Vein endothelial cell (primary cell): ENCODE data around the gene FXYD7. TPM values are rescaled to one million over a fixed set of nuclear protein-coding genes. Genes with fewer than 3 reads are reported as not detected.

ENCODE experiments used
- small RNA-seq: library from RNA; depleted of rRNA; stranded (forward); fragments of <200 nt; gene quantifications from one replicate; pipeline ENCODE3, GENCODE V24; 2012
- total RNA-seq: library from RNA; depleted of rRNA; stranded (reverse); fragments of >200 nt; gene quantifications from 2 replicates; pipeline ENCODE4 v1.2.3, GENCODE V29; 2012

The FXYD7 gene
- not detected in 2 replicates for total RNA-seq

GRCh38 chr19:35143231-35143715 is at the start of gene FXYD7:
Gene FXYD7 (plus strand): TSS chr19:35143255. CDS start chr19:35143334, 79 bp downstream.

GRCh38 chr19:35115177-35115951 is 27.7 kb upstream of the FXYD7 start, which contains the start of gene FXYD3:
Gene FXYD3 (plus strand): TSS chr19:35115823. CDS start chr19:35119377, 3,554 bp downstream.

GRCh38 chr19:35134601-35135242 is 8.3 kb upstream of the FXYD7 start, which contains the start of gene LGI4:
Gene LGI4 (minus strand): TSS chr19:35135059. CDS start chr19:35134680, 379 bp downstream.

GRCh38 chr19:35138305-35138892 is 4.7 kb upstream of the FXYD7 start, which contains the start of gene FXYD1:
Gene FXYD1 (plus strand): TSS chr19:35138824. CDS start chr19:35140080, 1,256 bp downstream.

GRCh38 chr19:35154525-35155406 is 11.7 kb downstream of the FXYD7 start, which contains the start of gene FXYD5:
Gene FXYD5 (plus strand): TSS chr19:35154735. CDS start chr19:35155551, 816 bp downstream.

Small RNAs within 50 kb of the gene (small RNA-seq; reads per million reads assigned to genes)
- gene AC020907.2: not detected

Other genes starting within 250 kb of the FXYD7 start
- 3.9 and 5.1 TPM in 2 replicates for gene ZNF30, start 216.4 kb upstream of the FXYD7 start, total RNA-seq
- 40.2 and 51.6 TPM in 2 replicates for gene ZNF792, start 179.0 kb upstream of the FXYD7 start, total RNA-seq
- gene GRAMD1A, start 142.9 kb upstream of the FXYD7 start, total RNA-seq: 50.8 and 76.4 TPM in 2 replicates
- 9.5 and 10.3 TPM in 2 replicates for gene SCN1B, start 112.8 kb upstream of the FXYD7 start, total RNA-seq
- not detected in 2 replicates for gene HPN, start 101.5 kb upstream of the FXYD7 start, total RNA-seq
- gene FXYD3, start 27.4 kb upstream of the FXYD7 start, total RNA-seq: not detected in 2 replicates
- gene LGI4, start 8.2 kb upstream of the FXYD7 start, total RNA-seq: 0.10 TPM in 1 of 2 replicates, not detected in the other
- gene FXYD1, start 4.4 kb upstream of the FXYD7 start, total RNA-seq: 0.65 TPM in 1 of 2 replicates, not detected in the other
- gene FXYD5, start 11.5 kb downstream of the FXYD7 start, total RNA-seq: 54.5 and 62.1 TPM in 2 replicates
- not detected in 2 replicates for gene FAM187B, start 85.5 kb downstream of the FXYD7 start, total RNA-seq
- 0.29 and 0.65 TPM in 2 replicates for gene LSR, start 105.7 kb downstream of the FXYD7 start, total RNA-seq
- 55.1 and 55.2 TPM in 2 replicates for gene USF2, start 125.7 kb downstream of the FXYD7 start, total RNA-seq
- gene HAMP, start 139.3 kb downstream of the FXYD7 start, total RNA-seq: under 0.01 TPM in 1 of 2 replicates, not detected in the other
- gene MAG, start 148.9 kb downstream of the FXYD7 start, total RNA-seq: not detected in 2 replicates
- 0.19 TPM in 1 of 2 replicates, not detected in the other for gene CD22, start 185.9 kb downstream of the FXYD7 start, total RNA-seq
- gene FFAR1, start 204.6 kb downstream of the FXYD7 start, total RNA-seq: not detected in 2 replicates
- gene FFAR3, start 215.2 kb downstream of the FXYD7 start, total RNA-seq: not detected in 2 replicates
- not detected in 2 replicates for gene GPR42, start 227.8 kb downstream of the FXYD7 start, total RNA-seq